Astrocyte (in vitro differentiated cells and primary cell): Measurements from ENCODE around the gene GNAQ.

Source experiments
- EZH2 ChIP-seq: IDR thresholded peaks from 2 replicates; pipeline ENCODE4 v1.6.1; 2012; ENCODE audit warnings: mild to moderate bottlenecking, low read length, inconsistent platforms; ENCODE audit not compliant: insufficient read depth
- TF ChIP-seq, protein P1 (sequence below): IDR thresholded peaks from 2 replicates; pipeline ENCODE4 v1.5.1; 2011; ENCODE audit warnings: low read depth, mild to moderate bottlenecking, inconsistent platforms, low read length, moderate library complexity; ENCODE audit not compliant: insufficient read depth

- TF ChIP-seq, protein P1, sequence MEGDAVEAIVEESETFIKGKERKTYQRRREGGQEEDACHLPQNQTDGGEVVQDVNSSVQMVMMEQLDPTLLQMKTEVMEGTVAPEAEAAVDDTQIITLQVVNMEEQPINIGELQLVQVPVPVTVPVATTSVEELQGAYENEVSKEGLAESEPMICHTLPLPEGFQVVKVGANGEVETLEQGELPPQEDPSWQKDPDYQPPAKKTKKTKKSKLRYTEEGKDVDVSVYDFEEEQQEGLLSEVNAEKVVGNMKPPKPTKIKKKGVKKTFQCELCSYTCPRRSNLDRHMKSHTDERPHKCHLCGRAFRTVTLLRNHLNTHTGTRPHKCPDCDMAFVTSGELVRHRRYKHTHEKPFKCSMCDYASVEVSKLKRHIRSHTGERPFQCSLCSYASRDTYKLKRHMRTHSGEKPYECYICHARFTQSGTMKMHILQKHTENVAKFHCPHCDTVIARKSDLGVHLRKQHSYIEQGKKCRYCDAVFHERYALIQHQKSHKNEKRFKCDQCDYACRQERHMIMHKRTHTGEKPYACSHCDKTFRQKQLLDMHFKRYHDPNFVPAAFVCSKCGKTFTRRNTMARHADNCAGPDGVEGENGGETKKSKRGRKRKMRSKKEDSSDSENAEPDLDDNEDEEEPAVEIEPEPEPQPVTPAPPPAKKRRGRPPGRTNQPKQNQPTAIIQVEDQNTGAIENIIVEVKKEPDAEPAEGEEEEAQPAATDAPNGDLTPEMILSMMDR, result no peak
- no peak for TF ChIP-seq EZH2
Observed at GRCh38 chr9:77953590-77953989, 78.0 kb downstream of the GNAQ start.
